ENCODE results near the gene MRPL52.

Gene MRPL52

GRCh38 chr14:22837750-22838538, 8.3 kb downstream of the MRPL52 start:
- no peak for TF ChIP-seq EP300 (IDR thresholded peaks at IDR 0.05; ENCODE audit: borderline replicate concordance)
- TF ChIP-seq FOXM1 (IDR thresholded peaks at IDR 0.05; ENCODE audit: borderline replicate concordance, low read depth) = no peak
- no peak for TF ChIP-seq USF1 (IDR thresholded peaks at IDR 0.05)
- TF ChIP-seq RAD21 (IDR thresholded peaks at IDR 0.05; ENCODE audit: low read depth) = no peak
- no peak for TF ChIP-seq CREB1 (IDR thresholded peaks at IDR 0.05; ENCODE audit: low read depth)
- no peak for TF ChIP-seq CEBPB (IDR thresholded peaks at IDR 0.05)
- TF ChIP-seq TCF12 (IDR thresholded peaks at IDR 0.05; ENCODE audit: low read depth) = no peak
- TF ChIP-seq MAX (IDR thresholded peaks at IDR 0.05) = no peak
- TF ChIP-seq NFIC (IDR thresholded peaks at IDR 0.05) = no peak
- TF ChIP-seq REST (IDR thresholded peaks at IDR 0.05; ENCODE audit: low read depth) = no peak
- TF ChIP-seq TAF1 (IDR thresholded peaks at IDR 0.05; ENCODE audit: low read depth) = no peak
- TF ChIP-seq TEAD4 (IDR thresholded peaks at IDR 0.05) = no peak
- TF ChIP-seq ZBTB7A (IDR thresholded peaks at IDR 0.05; ENCODE audit: low read depth) = no peak

- no peak for TF ChIP-seq MAX (IDR thresholded peaks at IDR 0.05)
- TF ChIP-seq EGR1 (IDR thresholded peaks at IDR 0.05) = no peak
- no peak for TF ChIP-seq NFIC (IDR thresholded peaks at IDR 0.05)
- TF ChIP-seq RAD21 (IDR thresholded peaks at IDR 0.05; ENCODE audit: low read depth) = no peak
- no peak for TF ChIP-seq USF1 (IDR thresholded peaks at IDR 0.05)
- no peak for TF ChIP-seq TEAD4 (IDR thresholded peaks at IDR 0.05)
- TF ChIP-seq EP300 (IDR thresholded peaks at IDR 0.05; ENCODE audit: borderline replicate concordance) = no peak
- no peak for TF ChIP-seq CREB1 (IDR thresholded peaks at IDR 0.05; ENCODE audit: low read depth)
- no peak for TF ChIP-seq REST (IDR thresholded peaks at IDR 0.05; ENCODE audit: low read depth)
- TF ChIP-seq FOXM1 (IDR thresholded peaks at IDR 0.05; ENCODE audit: borderline replicate concordance, low read depth) = no peak
Measured at GRCh38 chr14:22838631-22839041, 8.9 kb downstream of the MRPL52 start.

- TF ChIP-seq USF1 (IDR thresholded peaks at IDR 0.05) = no peak
- TF ChIP-seq NFIC (IDR thresholded peaks at IDR 0.05) = no peak
- no peak for TF ChIP-seq EGR1 (IDR thresholded peaks at IDR 0.05)
Measured at GRCh38 chr14:22839159-22839779, 9.6 kb downstream of the MRPL52 start.

GRCh38 chr14:22841311-22841710, 11.6 kb downstream of the MRPL52 start:
- TF ChIP-seq NFIC (IDR thresholded peaks at IDR 0.05) = no peak
- no peak for TF ChIP-seq CEBPB (IDR thresholded peaks at IDR 0.05)
- no peak for TF ChIP-seq EP300 (IDR thresholded peaks at IDR 0.05; ENCODE audit: borderline replicate concordance)
- no peak for TF ChIP-seq ZBTB7A (IDR thresholded peaks at IDR 0.05; ENCODE audit: low read depth)
- no peak for TF ChIP-seq TCF12 (IDR thresholded peaks at IDR 0.05; ENCODE audit: low read depth)
- no peak for TF ChIP-seq CREB1 (IDR thresholded peaks at IDR 0.05; ENCODE audit: low read depth)
- no peak for TF ChIP-seq EGR1 (IDR thresholded peaks at IDR 0.05)
- no peak for TF ChIP-seq FOXM1 (IDR thresholded peaks at IDR 0.05; ENCODE audit: borderline replicate concordance, low read depth)
- TF ChIP-seq RAD21 (IDR thresholded peaks at IDR 0.05; ENCODE audit: low read depth) = no peak
- no peak for TF ChIP-seq MAX (IDR thresholded peaks at IDR 0.05)
- TF ChIP-seq YY1 (IDR thresholded peaks at IDR 0.05; ENCODE audit: low read depth) = no peak
- TF ChIP-seq TAF1 (IDR thresholded peaks at IDR 0.05; ENCODE audit: low read depth) = no peak
- TF ChIP-seq USF1 (IDR thresholded peaks at IDR 0.05) = no peak
